Immature natural killer cell (primary cell): ENCODE data around the gene SPAG8. TPM values are rescaled to one million over a fixed set of nuclear protein-coding genes. Genes with fewer than 3 reads are reported as not detected.

ENCODE experiments used
- DNase-seq, 3 donors: peaks; one replicate each; pipeline ENCODE4 v3.0.0; 2022; ENCODE audit warnings: mixed read lengths in 1 of 3
- H3K27ac Mint-ChIP-seq, 6 donors: one replicate each; pipeline ENCODE4 v1.8.0; 2020; ENCODE audit warnings: mixed read lengths in 6 of 6, mild to moderate bottlenecking in 5 of 6, inconsistent platforms in 4 of 6, moderate library complexity in 3 of 6
- H3K27me3 Mint-ChIP-seq, 3 donors: one replicate each; pipeline ENCODE4 v1.8.0; 2020 to 2021; ENCODE audit warnings: low read depth in 3 of 3, mild to moderate bottlenecking in 3 of 3, mixed read lengths in 3 of 3, moderate library complexity in 3 of 3, inconsistent platforms in 1 of 3
- H3K36me3 Mint-ChIP-seq, 3 donors: one replicate each; pipeline ENCODE4 v1.8.0; 2020; ENCODE audit warnings: mixed read lengths in 3 of 3, inconsistent platforms in 2 of 3, mild to moderate bottlenecking in 2 of 3
- H3K4me1 Mint-ChIP-seq, 2 donors: one replicate each; pipeline ENCODE4 v1.8.0; 2020; ENCODE audit warnings: inconsistent platforms in 2 of 2, mild to moderate bottlenecking in 2 of 2, mixed read lengths in 2 of 2, moderate library complexity in 1 of 2
- H3K4me3 Mint-ChIP-seq, 5 donors: one replicate each; pipeline ENCODE4 v1.8.0; 2020; ENCODE audit warnings: mild to moderate bottlenecking in 5 of 5, mixed read lengths in 5 of 5, inconsistent platforms in 3 of 5, moderate library complexity in 3 of 5
- H3K9me3 Mint-ChIP-seq, 6 donors: one replicate each; pipeline ENCODE4 v1.8.0; 2020; ENCODE audit warnings: mild to moderate bottlenecking in 6 of 6, mixed read lengths in 6 of 6, inconsistent platforms in 4 of 6, moderate library complexity in 3 of 6
- polyA plus RNA-seq, 3 donors: library from polyadenylated mRNA; unstranded; fragments of 300-500 nt; fragmentation: Illumina TruSeq; gene quantifications; one replicate each; pipeline ENCODE4 v1.2.3, GENCODE V29; 2021

The SPAG8 gene
- 1 to 10 TPM in 1 of 3 donors, under 1 TPM in 1, not detected in 1; 0.43 to 2.1 TPM for polyA plus RNA-seq

GRCh38 chr9:35812025-35812602, at the start of gene SPAG8:
Gene SPAG8 (minus strand): TSS chr9:35812262. CDS start chr9:35812147, 115 bp downstream.
- H3K27me3 Mint-ChIP-seq = peaks cover 13 to 21% (median 15%) of the 10 kb centered on the region in 3 donors
- peak within 1 kb of the TSS; percentile 86 to 96 (median 90) for H3K4me3 Mint-ChIP-seq

GRCh38 chr9:35861161-35861897, 49.3 kb upstream of the SPAG8 start:
- H3K36me3 Mint-ChIP-seq = no peaks in the 10 kb centered on the region
- no peak overlapping the region for H3K27ac Mint-ChIP-seq
- DNase-seq = no peak
- H3K27me3 Mint-ChIP-seq = peaks cover 0 to 9% (median 5%) of the 10 kb centered on the region in 3 donors
- H3K4me1 Mint-ChIP-seq = no peaks in the 10 kb centered on the region
- H3K9me3 Mint-ChIP-seq = no peaks in the 10 kb centered on the region
- no peak overlapping the region for H3K4me3 Mint-ChIP-seq

More at GRCh38 chr9:35812025-35812602, at the start of gene SPAG8:
- peaks cover 46% of the 10 kb centered on the region in 2 donors for H3K4me1 Mint-ChIP-seq
- H3K27ac Mint-ChIP-seq = peak within 1 kb of the TSS; percentile 95 to 97 (median 97)
- peaks cover 0 to 3% (median 0%) of the 10 kb centered on the region in 3 donors for H3K36me3 Mint-ChIP-seq
- no peaks in the 10 kb centered on the region for H3K9me3 Mint-ChIP-seq
- peak; percentile 97 to 98 (median 98) for DNase-seq

GRCh38 chr9:35859990-35860339, 47.9 kb upstream of the SPAG8 start:
- DNase-seq = no peak
- Mint-ChIP-seq H3K27ac (no peak overlapping the region), H3K36me3 (no peaks in the 10 kb centered on the region), H3K4me1 (no peaks in the 10 kb centered on the region), H3K4me3 (no peak overlapping the region), H3K9me3 (no peaks in the 10 kb centered on the region), H3K27me3 (peaks cover 0 to 9% (median 5%) of the 10 kb centered on the region in 3 donors)

GRCh38 chr9:35859310-35859989, 47.4 kb upstream of the SPAG8 start:
- Mint-ChIP-seq H3K27ac (peak overlapping the region in 1 of 6 donors; percentile 46), H3K27me3 (peaks cover 0 to 9% (median 5%) of the 10 kb centered on the region in 3 donors), H3K4me3 (no peak overlapping the region), H3K36me3 (no peaks in the 10 kb centered on the region), H3K4me1 (no peaks in the 10 kb centered on the region), H3K9me3 (no peaks in the 10 kb centered on the region)
- DNase-seq = peak in 1 of 3 donors; percentile 10

- H3K9me3 Mint-ChIP-seq = no peaks in the 10 kb centered on the region
- no peak for DNase-seq
- H3K27ac Mint-ChIP-seq = no peak overlapping the region
- H3K4me1 Mint-ChIP-seq = no peaks in the 10 kb centered on the region
- no peaks in the 10 kb centered on the region for H3K36me3 Mint-ChIP-seq
- peaks cover 0 to 9% (median 5%) of the 10 kb centered on the region in 3 donors for H3K27me3 Mint-ChIP-seq
- H3K4me3 Mint-ChIP-seq = no peak overlapping the region
These were observed 46.4 kb upstream of the SPAG8 start for GRCh38 chr9:35858458-35858857.

- H3K36me3 Mint-ChIP-seq = no peaks in the 10 kb centered on the region
- H3K4me3 Mint-ChIP-seq = no peak overlapping the region
- H3K27me3 Mint-ChIP-seq = peaks cover 0 to 11% (median 5%) of the 10 kb centered on the region in 3 donors
- no peak for DNase-seq
- H3K27ac Mint-ChIP-seq = no peak overlapping the region
- no peaks in the 10 kb centered on the region for H3K4me1 Mint-ChIP-seq
- no peaks in the 10 kb centered on the region for H3K9me3 Mint-ChIP-seq
These were observed 44.8 kb upstream of the SPAG8 start for GRCh38 chr9:35856882-35857281.

- H3K27ac Mint-ChIP-seq = no peak overlapping the region
- no peaks in the 10 kb centered on the region for H3K4me1 Mint-ChIP-seq
- no peaks in the 10 kb centered on the region for H3K36me3 Mint-ChIP-seq
- peaks cover 0 to 9% (median 2%) of the 10 kb centered on the region in 3 donors for H3K27me3 Mint-ChIP-seq
- H3K4me3 Mint-ChIP-seq = no peak overlapping the region
- no peak for DNase-seq
- no peaks in the 10 kb centered on the region for H3K9me3 Mint-ChIP-seq
These were observed 44.1 kb upstream of the SPAG8 start for GRCh38 chr9:35856206-35856605.

GRCh38 chr9:35854091-35854762, 42.2 kb upstream of the SPAG8 start:
- no peak for DNase-seq
- Mint-ChIP-seq H3K27ac (no peak overlapping the region), H3K27me3 (peaks cover 0 to 2% (median 0%) of the 10 kb centered on the region in 3 donors), H3K36me3 (peaks cover 0 to 5% (median 0%) of the 10 kb centered on the region in 3 donors), H3K4me1 (no peaks in the 10 kb centered on the region), H3K4me3 (no peak overlapping the region), H3K9me3 (no peaks in the 10 kb centered on the region)

GRCh38 chr9:35852876-35853865, 41.1 kb upstream of the SPAG8 start:
- H3K27ac Mint-ChIP-seq = no peak overlapping the region
- DNase-seq = no peak

GRCh38 chr9:35852267-35852815, 40.3 kb upstream of the SPAG8 start:
- H3K27ac Mint-ChIP-seq = no peak overlapping the region
- no peaks in the 10 kb centered on the region for H3K4me1 Mint-ChIP-seq
- DNase-seq = no peak
- no peak overlapping the region for H3K4me3 Mint-ChIP-seq
- H3K36me3 Mint-ChIP-seq = peaks cover 5 to 10% (median 9%) of the 10 kb centered on the region in 3 donors
- peaks cover 0 to 2% (median 0%) of the 10 kb centered on the region in 3 donors for H3K27me3 Mint-ChIP-seq
- H3K9me3 Mint-ChIP-seq = no peaks in the 10 kb centered on the region

More at GRCh38 chr9:35852876-35853865, 41.1 kb upstream of the SPAG8 start:
- H3K4me1 Mint-ChIP-seq = no peaks in the 10 kb centered on the region
- peaks cover 0 to 2% (median 0%) of the 10 kb centered on the region in 3 donors for H3K27me3 Mint-ChIP-seq
- no peaks in the 10 kb centered on the region for H3K9me3 Mint-ChIP-seq
- no peak overlapping the region for H3K4me3 Mint-ChIP-seq
- peaks cover 2 to 9% (median 2%) of the 10 kb centered on the region in 3 donors for H3K36me3 Mint-ChIP-seq

- peaks cover 7 to 15% (median 9%) of the 10 kb centered on the region in 3 donors for H3K36me3 Mint-ChIP-seq
- no peaks in the 10 kb centered on the region for H3K9me3 Mint-ChIP-seq
- H3K4me1 Mint-ChIP-seq = peaks cover 13 to 15% of the 10 kb centered on the region in 2 donors
- H3K4me3 Mint-ChIP-seq = peak overlapping the region in 1 of 5 donors; percentile 6
- no peak overlapping the region for H3K27ac Mint-ChIP-seq
- H3K27me3 Mint-ChIP-seq = peaks cover 0 to 2% (median 1%) of the 10 kb centered on the region in 3 donors
- DNase-seq = no peak
These were observed 35.9 kb upstream of the SPAG8 start for GRCh38 chr9:35847792-35848572.
